ENCODE results near the gene LOXL1.

Gene LOXL1

DNA sequence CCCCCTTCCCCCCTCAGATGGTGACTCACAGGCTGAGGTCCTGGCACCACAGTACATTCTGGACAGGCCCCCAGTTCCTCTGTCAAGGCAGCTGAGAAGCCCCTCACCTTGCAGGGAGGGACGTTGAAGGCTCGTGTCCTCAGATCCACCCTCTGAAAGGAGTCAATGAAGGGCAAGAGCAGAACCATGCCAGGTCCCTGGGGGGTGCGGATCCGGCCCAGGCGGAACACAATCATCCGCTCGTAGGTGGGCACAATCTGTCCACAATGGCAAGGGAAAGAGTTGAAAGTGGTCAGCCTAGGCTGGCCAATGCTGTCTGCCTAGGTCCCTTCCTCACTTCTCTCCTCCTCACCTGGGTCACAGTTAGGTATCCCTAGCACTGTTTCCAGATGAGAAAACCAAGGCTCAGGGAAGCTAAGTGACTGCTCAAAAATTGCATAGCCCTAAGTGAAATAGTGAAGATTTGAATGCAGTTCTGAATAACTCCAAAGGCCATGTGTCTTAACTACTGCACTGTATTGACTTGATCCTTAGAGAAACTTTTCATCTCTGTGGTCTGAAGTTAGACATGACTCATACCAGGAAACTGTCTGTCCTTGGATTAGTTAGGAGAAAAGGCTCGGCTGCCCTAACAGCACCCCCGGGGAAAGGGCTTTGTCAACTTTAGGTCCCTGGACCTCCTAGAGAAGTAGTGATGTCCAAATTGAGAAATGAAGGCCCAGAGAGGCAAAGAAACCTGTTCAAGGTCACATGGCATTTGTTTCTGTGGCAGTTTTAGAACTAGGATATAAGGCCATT lies 62.9 kb downstream of the LOXL1 start:
- Histone ChIP-seq H3K4me1 (ENCODE audit: control insufficient read depth in 5 of 5, insufficient read depth in 5 of 5, low read length in 5 of 5) (peaks cover 33 to 98% (median 89%) of the 10 kb centered on the region in 5 donors), H3K9ac (ENCODE audit: low read length in 5 of 5) (peak overlapping the region in 1 of 5 donors; percentile 51), H3K27me3 (ENCODE audit: control insufficient read depth in 5 of 5, insufficient read depth in 4 of 5, low read length in 5 of 5) (no peaks in the 10 kb centered on the region), H3K36me3 (ENCODE audit: control insufficient read depth in 5 of 5, insufficient read depth in 5 of 5, low read length in 5 of 5) (peaks cover 0 to 16% (median 9%) of the 10 kb centered on the region in 5 donors), H3K9me3 (ENCODE audit: control insufficient read depth in 5 of 5, low read length in 5 of 5) (no peaks in the 10 kb centered on the region), H3K4me3 (ENCODE audit: low read depth in 1 of 5, low read length in 5 of 5) (no peak overlapping the region), H3K27ac (ENCODE audit: low read depth, low read length) (peak overlapping the region; percentile 97)

DNA sequence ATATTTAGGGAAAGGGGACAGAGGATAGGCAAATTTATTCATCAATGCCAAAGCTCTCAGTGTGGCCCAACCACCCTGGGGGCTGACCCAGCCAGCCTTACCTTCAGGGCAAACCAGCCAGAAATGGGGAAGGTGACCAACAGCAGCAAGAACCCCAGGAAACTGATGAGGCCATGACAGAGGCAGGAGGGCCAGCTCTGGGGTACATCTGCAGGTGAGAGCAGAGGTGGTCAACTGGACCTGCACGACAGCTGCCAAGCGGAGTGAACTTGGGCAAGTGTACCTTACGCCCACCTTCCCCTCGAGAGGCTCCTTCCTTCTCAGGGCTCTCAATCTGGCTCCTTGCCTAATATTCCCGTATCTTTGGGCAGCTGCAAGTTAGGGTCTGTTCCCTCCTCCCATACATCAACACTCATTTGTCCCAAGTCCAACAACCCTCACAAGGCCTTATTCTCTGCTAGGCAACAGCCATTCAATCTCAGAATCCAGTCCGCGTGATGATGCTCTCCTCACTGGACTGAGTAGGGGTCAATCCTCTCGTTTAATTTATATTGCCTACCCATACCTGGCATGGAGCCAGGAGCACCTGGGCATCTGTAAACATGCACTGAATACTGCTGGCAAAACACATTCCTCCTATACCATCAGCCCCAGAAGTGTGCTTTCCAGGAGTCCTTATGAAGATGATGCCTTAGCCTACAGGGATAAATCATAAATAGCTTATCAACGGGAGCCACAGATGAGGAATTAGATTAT lies 64.2 kb downstream of the LOXL1 start:
- no peaks in the 10 kb centered on the region for H3K9me3 ChIP-seq (ENCODE audit: control insufficient read depth in 5 of 5, low read length in 5 of 5)
- peak overlapping the region in 3 of 5 donors; percentile 37 to 75 (median 75) for H3K4me3 ChIP-seq (ENCODE audit: low read depth in 1 of 5, low read length in 5 of 5)
- H3K36me3 ChIP-seq (ENCODE audit: control insufficient read depth in 5 of 5, insufficient read depth in 5 of 5, low read length in 5 of 5), result peaks cover 0 to 9% (median 8%) of the 10 kb centered on the region in 5 donors
- peaks cover 29 to 95% (median 85%) of the 10 kb centered on the region in 5 donors for H3K4me1 ChIP-seq (ENCODE audit: control insufficient read depth in 5 of 5, insufficient read depth in 5 of 5, low read length in 5 of 5)
- peak overlapping the region; percentile 97 for H3K27ac ChIP-seq (ENCODE audit: low read depth, low read length)
- peak overlapping the region; percentile 86 to 94 (median 91) for H3K9ac ChIP-seq (ENCODE audit: low read length in 5 of 5)
- H3K27me3 ChIP-seq (ENCODE audit: control insufficient read depth in 5 of 5, insufficient read depth in 4 of 5, low read length in 5 of 5), result no peaks in the 10 kb centered on the region

DNA sequence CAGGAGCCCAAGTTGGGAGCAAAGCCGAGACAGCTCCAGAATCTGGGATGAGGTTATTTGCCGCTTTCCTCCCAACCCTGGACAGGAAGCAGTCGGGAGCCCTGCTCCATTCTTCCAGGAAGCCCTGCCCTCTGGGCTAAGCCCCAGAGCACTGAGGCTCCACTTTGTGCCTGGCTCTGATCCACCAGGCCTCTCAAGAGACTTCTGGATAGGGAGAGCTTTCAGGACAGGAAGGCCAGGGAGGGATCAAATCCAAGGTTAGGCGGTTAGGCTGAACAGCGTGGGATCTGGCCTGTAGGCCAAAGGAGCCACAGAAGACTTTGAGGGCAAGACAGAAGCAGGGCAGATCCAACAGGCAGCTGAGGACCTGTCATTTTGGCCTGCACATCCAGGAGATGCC lies 65.0 kb downstream of the LOXL1 start:
- H3K4me3 ChIP-seq (ENCODE audit: low read depth in 1 of 5, low read length in 5 of 5), result peak overlapping the region; percentile 63 to 75 (median 70)
- H3K27me3 ChIP-seq (ENCODE audit: control insufficient read depth in 5 of 5, insufficient read depth in 4 of 5, low read length in 5 of 5), result no peaks in the 10 kb centered on the region
- peak overlapping the region; percentile 86 to 94 (median 91) for H3K9ac ChIP-seq (ENCODE audit: low read length in 5 of 5)
- H3K36me3 ChIP-seq (ENCODE audit: control insufficient read depth in 5 of 5, insufficient read depth in 5 of 5, low read length in 5 of 5), result peaks cover 0 to 9% (median 6%) of the 10 kb centered on the region in 5 donors
- H3K27ac ChIP-seq (ENCODE audit: low read depth, low read length), result peak overlapping the region; percentile 97
- H3K4me1 ChIP-seq (ENCODE audit: control insufficient read depth in 5 of 5, insufficient read depth in 5 of 5, low read length in 5 of 5), result peaks cover 27 to 95% (median 81%) of the 10 kb centered on the region in 5 donors
- no peaks in the 10 kb centered on the region for H3K9me3 ChIP-seq (ENCODE audit: control insufficient read depth in 5 of 5, low read length in 5 of 5)

DNA sequence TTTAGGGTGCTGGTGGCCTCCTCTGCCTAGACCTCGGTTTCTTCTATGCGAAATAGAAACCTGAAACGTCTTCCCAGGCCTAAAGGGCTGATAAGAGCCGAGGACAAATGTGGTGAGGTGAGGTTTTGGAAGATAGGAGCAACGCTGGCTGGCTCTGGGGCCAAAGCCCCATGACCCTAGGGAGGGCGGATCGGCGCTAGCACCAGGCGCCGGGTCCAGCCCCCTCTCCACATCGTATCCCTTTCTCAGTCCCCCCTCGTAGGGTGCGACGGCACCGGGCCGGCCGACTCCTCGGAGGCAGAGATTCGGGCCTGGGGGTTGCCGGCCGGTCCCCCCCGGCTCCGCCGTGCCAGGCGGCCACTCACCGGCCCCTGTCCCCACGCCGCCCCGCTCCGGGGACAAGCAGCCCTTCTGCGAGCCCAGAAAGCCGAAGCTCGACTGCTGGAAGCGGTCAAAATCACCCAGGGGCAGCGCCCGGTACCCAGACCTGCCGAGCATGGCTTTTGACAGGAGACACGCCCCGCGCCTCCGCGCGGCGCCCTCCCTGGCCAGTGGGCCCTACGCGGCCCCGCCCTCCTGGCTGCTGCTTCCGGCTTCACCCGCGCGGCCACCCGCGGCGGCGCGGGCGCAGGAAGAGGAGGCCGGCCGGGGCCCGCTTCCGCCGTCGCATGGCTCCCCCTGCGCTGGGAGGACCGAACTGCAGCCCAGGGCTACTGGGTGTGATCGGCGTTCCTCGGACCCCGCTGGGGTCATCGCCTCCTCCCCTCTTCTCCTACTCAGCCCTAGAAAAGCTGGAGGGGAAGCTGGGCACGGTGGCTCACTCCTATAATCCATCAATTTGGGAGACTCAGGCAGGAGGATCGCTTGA lies 65.7 kb downstream of the LOXL1 start, which contains the start of gene STOML1:
Gene STOML1, minus strand, starts transcription at position 570 of the 868 bp plus-strand sequence. Its CDS starts 72 bp downstream, at position 498.
- H3K27me3 ChIP-seq (ENCODE audit: control insufficient read depth in 5 of 5, insufficient read depth in 4 of 5, low read length in 5 of 5), result no peaks in the 10 kb centered on the region
- peaks cover 0 to 7% (median 5%) of the 10 kb centered on the region in 5 donors for H3K36me3 ChIP-seq (ENCODE audit: control insufficient read depth in 5 of 5, insufficient read depth in 5 of 5, low read length in 5 of 5)
- H3K27ac ChIP-seq (ENCODE audit: low read depth, low read length), result peak within 1 kb of the TSS; percentile 97
- H3K4me3 ChIP-seq (ENCODE audit: low read depth in 1 of 5, low read length in 5 of 5), result peak within 1 kb of the TSS; percentile 63 to 75 (median 70)
- H3K9ac ChIP-seq (ENCODE audit: low read length in 5 of 5), result peak within 1 kb of the TSS; percentile 86 to 94 (median 91)
- no peaks in the 10 kb centered on the region for H3K9me3 ChIP-seq (ENCODE audit: control insufficient read depth in 5 of 5, low read length in 5 of 5)
- H3K4me1 ChIP-seq (ENCODE audit: control insufficient read depth in 5 of 5, insufficient read depth in 5 of 5, low read length in 5 of 5), result peaks cover 23 to 95% (median 79%) of the 10 kb centered on the region in 5 donors

DNA sequence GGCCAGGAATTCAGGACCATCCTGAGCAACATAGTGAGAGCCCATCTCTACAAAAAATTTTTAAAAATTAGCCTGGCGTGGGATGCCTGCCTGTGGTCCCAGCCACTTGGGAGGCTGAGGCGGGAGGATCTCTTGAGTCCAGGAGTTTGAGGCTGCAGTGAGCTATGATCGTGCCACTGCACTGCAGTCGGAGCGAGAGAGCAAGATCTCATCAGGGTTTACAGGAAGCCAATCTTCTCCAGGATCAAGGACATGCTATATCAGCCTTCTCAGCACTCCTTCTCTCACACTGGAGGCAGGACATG lies 66.3 kb downstream of the LOXL1 start:
- H3K4me1 ChIP-seq (ENCODE audit: control insufficient read depth in 5 of 5, insufficient read depth in 5 of 5, low read length in 5 of 5), result peaks cover 22 to 95% (median 79%) of the 10 kb centered on the region in 5 donors
- no peaks in the 10 kb centered on the region for H3K27me3 ChIP-seq (ENCODE audit: control insufficient read depth in 5 of 5, insufficient read depth in 4 of 5, low read length in 5 of 5)
- H3K9ac ChIP-seq (ENCODE audit: low read length in 5 of 5), result peak overlapping the region in 1 of 5 donors; percentile 50
- no peaks in the 10 kb centered on the region for H3K9me3 ChIP-seq (ENCODE audit: control insufficient read depth in 5 of 5, low read length in 5 of 5)
- peak overlapping the region; percentile 23 to 75 (median 41) for H3K4me3 ChIP-seq (ENCODE audit: low read depth in 1 of 5, low read length in 5 of 5)
- peak overlapping the region; percentile 97 for H3K27ac ChIP-seq (ENCODE audit: low read depth, low read length)
- peaks cover 0 to 5% (median 3%) of the 10 kb centered on the region in 5 donors for H3K36me3 ChIP-seq (ENCODE audit: control insufficient read depth in 5 of 5, insufficient read depth in 5 of 5, low read length in 5 of 5)

DNA sequence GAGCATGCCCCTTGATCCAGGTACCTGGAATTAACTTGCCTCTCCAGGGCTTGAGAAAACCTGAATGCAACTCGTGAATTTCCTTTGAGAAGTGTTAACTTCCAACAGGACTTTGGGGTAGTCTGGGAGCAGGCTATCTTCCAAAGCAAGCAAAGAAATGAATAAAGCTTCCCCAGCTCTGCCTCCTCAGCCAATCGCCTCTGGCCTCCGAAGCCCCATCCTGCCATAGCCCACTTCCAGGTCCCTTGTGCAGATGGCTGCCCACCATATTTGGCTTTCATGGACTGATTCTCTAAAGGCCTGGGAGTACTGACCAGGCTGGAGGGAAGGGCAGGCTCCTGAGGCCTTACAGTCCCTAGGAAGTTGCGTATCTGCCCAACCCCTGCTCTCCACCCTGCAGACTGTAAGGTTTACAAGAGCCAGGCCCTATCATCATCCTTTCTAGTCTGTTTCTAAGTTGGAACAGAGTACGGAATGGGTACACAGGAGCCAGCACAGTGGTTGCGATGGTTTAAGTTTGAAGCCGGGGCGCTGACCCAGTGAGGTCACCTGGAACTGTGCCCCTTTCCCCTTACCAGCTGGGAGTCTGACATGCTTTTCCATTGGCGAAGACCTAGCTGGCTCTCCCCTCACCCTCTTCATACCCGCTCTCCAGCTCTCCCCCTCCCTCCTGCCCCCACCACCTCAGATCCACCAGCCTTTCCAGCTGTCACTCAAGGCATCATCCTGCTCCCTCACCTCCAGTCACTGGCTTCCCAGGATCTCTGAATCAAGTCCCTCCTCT lies 67.1 kb downstream of the LOXL1 start:
- H3K36me3 ChIP-seq (ENCODE audit: control insufficient read depth in 5 of 5, insufficient read depth in 5 of 5, low read length in 5 of 5), result peaks cover 0 to 10% (median 9%) of the 10 kb centered on the region in 5 donors
- H3K27ac ChIP-seq (ENCODE audit: low read depth, low read length), result no peak overlapping the region
- peak overlapping the region in 4 of 5 donors; percentile 35 to 94 (median 76) for H3K9ac ChIP-seq (ENCODE audit: low read length in 5 of 5)
- H3K27me3 ChIP-seq (ENCODE audit: control insufficient read depth in 5 of 5, insufficient read depth in 4 of 5, low read length in 5 of 5), result no peaks in the 10 kb centered on the region
- H3K9me3 ChIP-seq (ENCODE audit: control insufficient read depth in 5 of 5, low read length in 5 of 5), result no peaks in the 10 kb centered on the region
- H3K4me3 ChIP-seq (ENCODE audit: low read depth in 1 of 5, low read length in 5 of 5), result peak overlapping the region; percentile 75 to 99 (median 96)
- peaks cover 24 to 95% (median 79%) of the 10 kb centered on the region in 5 donors for H3K4me1 ChIP-seq (ENCODE audit: control insufficient read depth in 5 of 5, insufficient read depth in 5 of 5, low read length in 5 of 5)

DNA sequence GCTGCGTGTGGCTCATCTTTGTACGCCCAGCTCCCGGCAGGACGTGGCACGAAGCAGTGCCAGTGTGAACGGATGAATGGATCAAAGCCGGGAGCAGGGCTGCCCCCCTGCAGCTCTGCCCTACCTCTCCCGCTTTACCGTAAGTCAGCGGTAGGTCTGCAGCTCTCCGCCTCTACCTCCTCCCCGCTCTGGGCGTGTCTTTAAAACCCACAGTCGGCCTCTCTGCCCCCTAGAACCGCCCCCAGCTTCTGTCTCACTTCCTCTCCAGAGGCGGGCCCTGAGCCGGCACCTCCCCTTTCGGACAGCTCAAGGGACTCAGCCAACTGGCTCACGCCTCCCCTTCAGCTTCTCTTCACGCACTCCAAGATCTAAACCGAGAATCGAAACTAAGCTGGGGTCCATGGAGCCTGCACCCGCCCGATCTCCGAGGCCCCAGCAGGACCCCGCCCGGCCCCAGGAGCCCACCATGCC lies 68.2 kb downstream of the LOXL1 start, which contains the start of gene PML:
Gene PML, plus strand, starts transcription at position 304 of the 471 bp plus-strand sequence. Its CDS starts 97 bp downstream, at position 401.
- peak within 1 kb of the TSS; percentile 92 to 99 (median 96) for H3K4me3 ChIP-seq (ENCODE audit: low read depth in 1 of 5, low read length in 5 of 5)
- peaks cover 9 to 18% (median 16%) of the 10 kb centered on the region in 5 donors for H3K36me3 ChIP-seq (ENCODE audit: control insufficient read depth in 5 of 5, insufficient read depth in 5 of 5, low read length in 5 of 5)
- peak within 1 kb of the TSS; percentile 94 for H3K27ac ChIP-seq (ENCODE audit: low read depth, low read length)
- peaks cover 24 to 95% (median 79%) of the 10 kb centered on the region in 5 donors for H3K4me1 ChIP-seq (ENCODE audit: control insufficient read depth in 5 of 5, insufficient read depth in 5 of 5, low read length in 5 of 5)
- H3K9me3 ChIP-seq (ENCODE audit: control insufficient read depth in 5 of 5, low read length in 5 of 5), result no peaks in the 10 kb centered on the region
- peak within 1 kb of the TSS; percentile 81 to 96 (median 95) for H3K9ac ChIP-seq (ENCODE audit: low read length in 5 of 5)
- no peaks in the 10 kb centered on the region for H3K27me3 ChIP-seq (ENCODE audit: control insufficient read depth in 5 of 5, insufficient read depth in 4 of 5, low read length in 5 of 5)

DNA sequence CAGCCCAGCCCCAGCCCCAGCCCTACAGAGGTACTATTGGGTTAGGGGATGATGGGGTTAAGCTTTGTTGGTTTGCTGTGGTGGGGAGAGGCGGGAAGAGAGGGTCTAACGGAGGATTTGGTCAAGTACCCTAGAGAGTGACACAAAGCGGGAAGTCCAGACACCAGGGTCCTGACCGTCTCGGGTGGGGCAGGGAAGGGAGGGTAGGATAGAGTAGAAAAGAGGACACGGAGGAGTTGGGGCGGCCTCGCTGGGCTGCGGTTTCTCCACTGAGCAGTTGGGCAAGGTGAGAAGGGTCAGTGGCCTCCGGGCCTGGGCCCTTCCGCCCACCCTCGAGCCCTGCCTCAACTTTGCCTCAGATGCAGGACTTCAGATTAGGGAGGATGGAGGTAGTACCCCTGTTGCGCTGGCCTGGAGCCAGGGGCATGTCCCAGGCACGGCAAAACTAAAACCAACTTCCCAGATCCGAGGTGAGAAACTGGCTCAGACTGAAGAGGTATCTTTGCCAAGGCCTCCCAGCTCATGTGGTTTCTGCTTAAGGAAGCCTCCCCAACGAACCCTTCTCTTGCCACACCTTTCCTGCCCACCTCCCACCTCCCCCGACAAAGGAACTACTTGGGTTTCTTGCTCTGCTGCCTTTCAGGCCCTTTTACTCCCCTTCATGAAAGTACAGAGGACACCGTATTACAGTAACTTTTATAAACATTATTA lies 68.8 kb downstream of the LOXL1 start:
- H3K4me3 ChIP-seq (ENCODE audit: low read depth in 1 of 5, low read length in 5 of 5), result peak overlapping the region; percentile 92 to 99 (median 96)
- H3K36me3 ChIP-seq (ENCODE audit: control insufficient read depth in 5 of 5, insufficient read depth in 5 of 5, low read length in 5 of 5), result peaks cover 10 to 18% (median 16%) of the 10 kb centered on the region in 5 donors
- peak overlapping the region; percentile 94 for H3K27ac ChIP-seq (ENCODE audit: low read depth, low read length)
- H3K9ac ChIP-seq (ENCODE audit: low read length in 5 of 5), result peak overlapping the region; percentile 81 to 96 (median 95)
- H3K4me1 ChIP-seq (ENCODE audit: control insufficient read depth in 5 of 5, insufficient read depth in 5 of 5, low read length in 5 of 5), result peaks cover 20 to 89% (median 79%) of the 10 kb centered on the region in 5 donors
- no peaks in the 10 kb centered on the region for H3K27me3 ChIP-seq (ENCODE audit: control insufficient read depth in 5 of 5, insufficient read depth in 4 of 5, low read length in 5 of 5)
- H3K9me3 ChIP-seq (ENCODE audit: control insufficient read depth in 5 of 5, low read length in 5 of 5), result no peaks in the 10 kb centered on the region

All from subcutaneous abdominal adipose tissue (tissue), 5 donors.